Measurements from ENCODE around the gene PDE6B.

The PDE6B gene

DNA sequence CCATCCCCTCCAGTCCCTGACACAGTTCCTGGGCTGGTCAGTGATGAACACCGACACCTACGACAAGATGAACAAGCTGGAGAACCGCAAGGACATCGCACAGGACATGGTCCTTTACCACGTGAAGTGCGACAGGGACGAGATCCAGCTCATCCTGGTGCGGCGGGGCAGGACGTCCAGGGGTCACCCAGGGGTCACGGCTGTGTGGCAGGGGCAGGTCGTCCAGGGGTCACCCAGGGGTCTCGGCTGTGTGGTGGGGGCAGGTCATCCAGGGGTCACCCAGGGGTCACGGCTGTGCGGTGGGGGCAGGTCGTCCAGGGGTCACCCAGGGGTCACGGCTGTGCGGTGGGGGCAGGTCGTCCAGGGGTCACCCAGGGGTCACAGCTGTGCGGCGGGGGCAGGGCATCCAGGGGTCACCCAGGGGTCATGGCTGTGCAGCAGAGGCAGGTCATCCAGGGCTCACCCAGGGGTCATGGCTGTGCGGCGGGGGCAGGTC is 32.0 kb downstream of the PDE6B start:
- no peak for TF ChIP-seq CTCF (IDR thresholded peaks at IDR 0.05)

DNA sequence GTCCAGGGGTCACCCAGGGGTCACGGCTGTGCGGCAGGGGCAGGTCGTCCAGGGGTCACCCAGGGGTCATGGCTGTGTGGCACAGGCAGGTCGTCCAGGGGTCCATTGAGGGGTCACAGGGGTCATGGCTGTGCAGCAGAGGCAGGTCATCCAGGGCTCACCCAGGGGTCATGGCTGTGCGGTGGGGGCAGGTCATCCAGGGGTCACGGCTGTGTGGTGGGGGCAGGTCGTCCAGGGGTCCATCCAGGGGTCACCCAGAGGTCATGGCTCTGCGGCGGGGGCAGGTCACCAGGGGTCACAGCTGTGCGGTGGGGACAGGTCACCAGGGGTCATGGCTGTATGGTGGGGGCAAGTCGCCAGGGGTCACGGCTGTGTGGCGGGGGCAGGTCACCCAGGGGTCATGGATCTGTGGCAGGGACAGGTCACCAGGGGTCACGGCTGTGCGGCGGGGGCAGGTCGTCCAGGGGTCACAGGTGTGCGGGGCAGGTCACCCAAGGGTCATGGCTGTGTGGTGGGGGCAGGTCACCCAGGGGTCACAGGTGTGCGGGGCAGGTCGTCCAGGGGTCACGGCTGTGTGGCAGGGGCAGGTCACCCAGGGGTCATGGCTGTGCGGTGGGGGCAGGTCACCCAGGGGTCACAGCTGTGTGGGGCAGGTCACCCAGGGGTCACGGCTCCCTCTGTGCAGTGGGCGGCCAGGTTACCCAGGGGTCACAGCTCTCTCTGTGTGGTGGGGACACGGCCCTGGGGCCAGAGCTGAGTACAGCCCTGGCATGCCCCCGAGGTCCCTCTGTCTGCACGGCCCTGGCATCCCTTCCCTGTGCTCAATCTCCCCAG is 32.7 kb downstream of the PDE6B start:
- no peak for TF ChIP-seq CTCF (IDR thresholded peaks at IDR 0.05)

DNA sequence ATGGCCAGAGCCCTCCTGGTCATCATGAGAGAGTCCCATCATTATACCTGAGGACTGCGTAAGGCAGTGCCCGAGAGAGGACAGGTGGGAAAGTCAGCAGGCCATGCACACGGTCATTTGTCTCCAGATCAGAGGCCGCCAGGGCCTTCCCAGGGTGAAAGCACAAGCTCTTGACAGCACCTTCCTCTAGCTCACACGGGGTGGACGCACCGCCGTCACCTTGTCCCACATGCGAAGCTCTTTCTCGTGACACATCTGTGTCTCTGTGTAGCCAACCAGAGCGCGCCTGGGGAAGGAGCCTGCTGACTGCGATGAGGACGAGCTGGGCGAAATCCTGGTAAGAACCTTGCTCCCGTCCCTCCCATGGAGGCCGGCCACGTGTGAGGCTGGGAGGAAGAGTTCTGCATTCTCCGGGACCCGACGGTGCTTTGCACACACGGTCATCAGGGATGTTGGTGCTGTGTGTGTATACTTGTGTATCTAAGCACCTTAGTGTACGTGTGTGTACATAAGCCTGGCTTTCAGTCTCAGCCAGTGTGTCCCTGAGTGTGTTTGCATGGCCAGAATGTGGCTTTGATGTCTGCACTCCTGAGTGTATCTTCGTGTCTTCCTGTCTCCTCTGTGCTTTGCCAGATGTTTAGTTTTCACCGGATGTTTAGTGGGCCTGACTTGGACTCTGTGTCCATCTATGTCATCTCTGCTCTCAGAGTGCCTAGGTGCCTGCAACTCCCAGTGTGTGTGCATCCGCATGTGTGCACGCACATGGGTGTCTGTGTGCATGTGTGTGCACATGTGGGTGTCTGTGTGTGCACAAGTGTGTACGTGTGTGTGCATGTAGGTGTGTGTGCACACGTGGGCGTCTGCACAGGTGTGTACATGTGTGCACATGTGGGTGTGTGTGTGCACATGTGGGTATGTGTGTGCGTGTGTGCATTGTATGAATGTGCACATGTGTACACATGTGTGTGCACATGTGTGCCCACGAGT is 33.6 kb downstream of the PDE6B start:
- TF ChIP-seq CTCF (IDR thresholded peaks at IDR 0.05), result no peak

DNA sequence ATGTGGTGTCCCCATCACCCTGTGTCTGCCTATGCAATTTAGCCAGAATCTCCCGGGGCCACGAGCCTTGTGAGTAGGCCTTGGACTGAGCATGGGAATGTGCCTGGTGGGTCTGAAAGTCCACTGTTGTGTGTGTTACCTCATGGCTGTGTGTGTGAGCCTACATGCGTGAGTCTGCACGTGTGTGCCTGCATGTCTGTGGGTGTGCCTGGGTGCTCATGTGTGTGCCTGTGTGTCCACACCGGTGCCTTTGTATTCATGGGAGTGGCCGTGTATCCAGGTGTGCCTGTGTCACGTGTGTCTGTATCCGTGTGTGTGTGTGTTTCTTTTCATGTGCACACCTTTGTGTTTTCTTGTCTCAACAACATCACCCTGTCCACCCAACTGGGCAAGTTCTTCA is 34.5 kb downstream of the PDE6B start:
- no peak for TF ChIP-seq CTCF (IDR thresholded peaks at IDR 0.05)

DNA sequence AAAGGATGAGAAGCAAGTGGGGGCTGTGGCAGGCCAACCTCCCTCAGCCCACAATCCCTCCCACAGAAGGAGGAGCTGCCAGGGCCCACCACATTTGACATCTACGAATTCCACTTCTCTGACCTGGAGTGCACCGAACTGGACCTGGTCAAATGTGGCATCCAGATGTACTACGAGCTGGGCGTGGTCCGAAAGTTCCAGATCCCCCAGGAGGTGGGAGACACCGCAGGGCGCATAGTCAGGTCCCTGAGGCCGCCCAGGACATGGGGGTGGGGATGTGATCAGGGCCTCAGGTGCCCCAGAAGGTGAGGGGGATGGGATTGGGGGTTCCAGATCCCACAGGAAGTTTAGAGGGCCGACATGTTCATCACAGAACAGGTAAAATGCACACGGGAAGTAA is 35.0 kb downstream of the PDE6B start:
- no peak for TF ChIP-seq CTCF (IDR thresholded peaks at IDR 0.05)

- TF ChIP-seq CTCF (IDR thresholded peaks at IDR 0.05), result no peak
Measured at GRCh38 chr4:661231-661630, 35.9 kb downstream of the PDE6B start.

DNA sequence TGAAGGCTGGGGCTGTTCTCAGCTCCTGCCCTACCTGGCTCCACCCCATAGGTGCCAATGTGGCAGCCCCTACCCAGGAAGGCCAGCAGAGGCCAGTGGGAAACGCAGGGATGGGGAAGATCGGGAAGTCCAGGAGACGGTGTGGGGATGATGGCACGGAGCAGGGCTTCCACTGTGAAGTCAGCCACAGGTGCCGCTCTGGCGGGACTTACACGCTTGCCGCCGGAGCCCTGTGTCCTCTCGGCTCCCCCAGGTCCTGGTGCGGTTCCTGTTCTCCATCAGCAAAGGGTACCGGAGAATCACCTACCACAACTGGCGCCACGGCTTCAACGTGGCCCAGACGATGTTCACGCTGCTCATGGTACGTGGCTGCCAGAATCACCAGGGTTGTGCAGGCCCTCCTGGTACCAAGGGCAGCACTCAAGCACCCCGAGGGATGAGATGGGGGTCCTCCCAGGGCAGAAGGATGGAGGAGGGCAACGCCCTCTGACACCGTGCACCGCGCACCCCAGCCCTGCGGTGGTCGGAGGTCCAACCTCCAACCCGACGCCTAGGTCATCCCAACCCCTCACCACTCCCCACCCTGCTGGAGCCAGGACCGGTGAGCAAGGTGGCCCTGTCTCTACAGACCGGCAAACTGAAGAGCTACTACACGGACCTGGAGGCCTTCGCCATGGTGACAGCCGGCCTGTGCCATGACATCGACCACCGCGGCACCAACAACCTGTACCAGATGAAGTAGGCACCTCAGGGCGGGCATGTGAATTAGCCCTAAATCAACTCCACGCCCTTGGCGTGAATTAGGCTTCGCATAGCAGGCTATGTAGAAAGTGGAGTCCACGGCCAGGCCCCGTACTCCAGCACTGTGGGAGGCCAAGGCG is 36.7 kb downstream of the PDE6B start:
- no peak for TF ChIP-seq CTCF (IDR thresholded peaks at IDR 0.05)

Measured in LNCAP (cell line).